Vagina (tissue), 2 donors: ENCODE data around the gene DFFA.

ENCODE experiments used
- CTCF ChIP-seq, 3 experiments: fragments of 450-650 bp in 2 of 3; fragments of 200-600 bp in 1 of 3; sonication (generic) in 1 of 3; IDR thresholded peaks; one replicate each; pipeline ENCODE4 v1.5.1; 2017 to 2019; ENCODE audit warnings: antibody characterized with exemption in 3 of 3, mild to moderate bottlenecking in 2 of 3, moderate library complexity in 2 of 3
- POLR2A ChIP-seq, 2 donors: fragments of 450-650 bp; IDR thresholded peaks; one replicate each; pipeline ENCODE4 v1.6.1; 2017; ENCODE audit warnings: antibody characterized with exemption in 2 of 2, mild to moderate bottlenecking in 2 of 2, moderate library complexity in 2 of 2
- POLR2AphosphoS5 ChIP-seq, 2 donors: sonication (generic); formaldehyde crosslinking; IDR thresholded peaks; one replicate each; pipeline ENCODE4 v1.9.0; 2017; ENCODE audit warnings: antibody characterized with exemption in 2 of 2, mild to moderate bottlenecking in 2 of 2, low read depth in 1 of 2; ENCODE audit not compliant: insufficient read depth in 1 of 2

GRCh38 chr1:10517677-10517982 is 45.3 kb upstream of the DFFA start:
- no peak for TF ChIP-seq CTCF (IDR thresholded peaks at IDR 0.05)
- TF ChIP-seq POLR2A (IDR thresholded peaks at IDR 0.05): no peak
- no peak for TF ChIP-seq POLR2AphosphoS5 (IDR thresholded peaks at IDR 0.05; ENCODE audit: insufficient read depth in 1 of 2, low read depth in 1 of 2)
